ENCODE measurements around the gene SIGLEC5. TPM values are rescaled to one million over a fixed set of nuclear protein-coding genes. Genes with fewer than 3 reads are reported as not detected.
"Not testable (repeated sequence)": the region's sequence is repeated elsewhere in the genome, so short reads cannot be mapped to it uniquely, and the experiment has no call there.

The SIGLEC5 gene
- not detected for total RNA-seq

- intact Hi-C loops (cut with micrococcal nuclease); H3K36me3 Mint-ChIP-seq; H3K27ac Mint-ChIP-seq; H3K4me3 Mint-ChIP-seq; H3K4me1 Mint-ChIP-seq (ENCODE audit: low read depth); H3K9me3 Mint-ChIP-seq; DNase-seq: not testable (repeated sequence)
- peaks cover 15% of the 10 kb centered on the region for H3K27me3 Mint-ChIP-seq
- CTCF ChIA-PET = interaction anchor here (0.7 to 1.0 kb wide), 2 partner anchors 117 to 451 kb away, joined by 3 to 4 read pairs; no protein-coding TSS in a partner anchor
- POLR2A ChIA-PET = interaction anchor here (0.7 kb wide), 1 partner anchor 32 kb away, joined by 6 read pairs; no protein-coding TSS in a partner anchor
Measured at GRCh38 chr19:51630315-51630714, at the start of gene SIGLEC5. Gene SIGLEC5 (minus strand): TSS chr19:51630401. CDS start chr19:51630335, 66 bp downstream.

- CTCF ChIA-PET = interaction anchor here (0.6 to 5.8 kb wide), 6 partner anchors 15 to 329 kb away, joined by 3 to 40 read pairs (median 3); no protein-coding TSS in a partner anchor
- POLR2A ChIA-PET = interaction anchor here (1.5 kb wide), 1 partner anchor 27 kb away, joined by 4 read pairs; no protein-coding TSS in a partner anchor
- Mint-ChIP-seq H3K4me1 (ENCODE audit: low read depth) (peaks cover 9% of the 10 kb centered on the region), H3K27me3 (peaks cover 12% of the 10 kb centered on the region), H3K27ac (peak overlapping the region; percentile 73), H3K4me3 (no peak overlapping the region), H3K9me3 (peaks cover 10% of the 10 kb centered on the region), H3K36me3 (peaks cover 3% of the 10 kb centered on the region)
- intact Hi-C loops (cut with micrococcal nuclease) = no loop called here
- DNase-seq = peak; percentile 36
Measured at GRCh38 chr19:51676566-51677083, 46.4 kb upstream of the SIGLEC5 start.

- H3K4me1 Mint-ChIP-seq (ENCODE audit: low read depth); intact Hi-C loops (cut with micrococcal nuclease); H3K36me3 Mint-ChIP-seq; H3K4me3 Mint-ChIP-seq; H3K27ac Mint-ChIP-seq; DNase-seq; H3K9me3 Mint-ChIP-seq: not testable (repeated sequence)
- CTCF ChIA-PET = interaction anchor here (0.6 to 5.8 kb wide), 6 partner anchors 15 to 328 kb away, joined by 3 to 40 read pairs (median 3); no protein-coding TSS in a partner anchor
- POLR2A ChIA-PET = interaction anchor here (1.5 kb wide), 1 partner anchor 28 kb away, joined by 4 read pairs; no protein-coding TSS in a partner anchor
- H3K27me3 Mint-ChIP-seq = peaks cover 12% of the 10 kb centered on the region
Measured at GRCh38 chr19:51675911-51676565, 45.8 kb upstream of the SIGLEC5 start.

- no peak for DNase-seq
- POLR2A ChIA-PET = no interaction called here
- intact Hi-C loops (cut with micrococcal nuclease) = loop anchor here (2.0 to 10.0 kb wide), 2 partner anchors 21 to 107 kb away; no protein-coding TSS in a partner anchor
- peaks cover 17% of the 10 kb centered on the region for H3K27me3 Mint-ChIP-seq
- CTCF ChIA-PET = interaction anchor here (2.7 kb wide), 1 partner anchor 11 kb away, joined by 10 read pairs; no protein-coding TSS in a partner anchor
- no peak overlapping the region for H3K4me3 Mint-ChIP-seq
- peaks cover 12% of the 10 kb centered on the region for H3K4me1 Mint-ChIP-seq (ENCODE audit: low read depth)
- H3K36me3 Mint-ChIP-seq = no peaks in the 10 kb centered on the region
- H3K9me3 Mint-ChIP-seq = peaks cover 3% of the 10 kb centered on the region
- no peak overlapping the region for H3K27ac Mint-ChIP-seq
Measured at GRCh38 chr19:51668216-51668615, 38.0 kb upstream of the SIGLEC5 start.

- Mint-ChIP-seq H3K4me3 (no peak overlapping the region), H3K27me3 (peaks cover 21% of the 10 kb centered on the region), H3K9me3 (peaks cover 3% of the 10 kb centered on the region), H3K36me3 (no peaks in the 10 kb centered on the region), H3K4me1 (ENCODE audit: low read depth) (peaks cover 12% of the 10 kb centered on the region), H3K27ac (no peak overlapping the region)
- intact Hi-C loops (cut with micrococcal nuclease) = loop anchor here (10.0 kb wide), 1 partner anchor 110 kb away; no protein-coding TSS in a partner anchor
- POLR2A ChIA-PET = no interaction called here
- DNase-seq = no peak
- CTCF ChIA-PET = no interaction called here
Measured at GRCh38 chr19:51664997-51665396, 34.8 kb upstream of the SIGLEC5 start.

GRCh38 chr19:51664131-51664530 lies 33.9 kb upstream of the SIGLEC5 start:
- peaks cover 7% of the 10 kb centered on the region for H3K4me1 Mint-ChIP-seq (ENCODE audit: low read depth)
- ChIA-PET CTCF (interaction anchor here (1.4 kb wide), 1 partner anchor 243 kb away, joined by 3 read pairs; no protein-coding TSS in a partner anchor), POLR2A (no interaction called here)
- H3K36me3 Mint-ChIP-seq = no peaks in the 10 kb centered on the region
- intact Hi-C loops (cut with micrococcal nuclease) = loop anchor here (10.0 kb wide), 1 partner anchor 111 kb away; no protein-coding TSS in a partner anchor
- no peak overlapping the region for H3K27ac Mint-ChIP-seq
- peaks cover 21% of the 10 kb centered on the region for H3K27me3 Mint-ChIP-seq
- H3K4me3 Mint-ChIP-seq = no peak overlapping the region
- no peak for DNase-seq
- peaks cover 3% of the 10 kb centered on the region for H3K9me3 Mint-ChIP-seq

- CTCF ChIA-PET = interaction anchor here (1.4 kb wide), 1 partner anchor 242 kb away, joined by 3 read pairs; no protein-coding TSS in a partner anchor
- Mint-ChIP-seq H3K27ac (no peak overlapping the region), H3K27me3 (peaks cover 21% of the 10 kb centered on the region), H3K9me3 (peaks cover 3% of the 10 kb centered on the region), H3K36me3 (no peaks in the 10 kb centered on the region), H3K4me3 (no peak overlapping the region), H3K4me1 (ENCODE audit: low read depth) (peaks cover 4% of the 10 kb centered on the region)
- intact Hi-C loops (cut with micrococcal nuclease) = loop anchor here (10.0 kb wide), 1 partner anchor 111 kb away; no protein-coding TSS in a partner anchor
- POLR2A ChIA-PET = no interaction called here
- no peak for DNase-seq
Measured at GRCh38 chr19:51663650-51664049, 33.4 kb upstream of the SIGLEC5 start.

- intact Hi-C loops (cut with micrococcal nuclease) = loop anchor here (10.0 kb wide), 1 partner anchor 114 kb away; no protein-coding TSS in a partner anchor
- no peak overlapping the region for H3K27ac Mint-ChIP-seq
- peak; percentile 80 for DNase-seq
- ChIA-PET CTCF (interaction anchor here (0.5 to 6.0 kb wide), 32 partner anchors 9 to 1096 kb away, joined by 3 to 69 read pairs (median 4); partner anchors contain the start of genes NKG7 and SIGLEC10), POLR2A (no interaction called here)
- H3K9me3 Mint-ChIP-seq = peaks cover 3% of the 10 kb centered on the region
- peaks cover 5% of the 10 kb centered on the region for H3K4me1 Mint-ChIP-seq (ENCODE audit: low read depth)
- H3K36me3 Mint-ChIP-seq = no peaks in the 10 kb centered on the region
- peaks cover 15% of the 10 kb centered on the region for H3K27me3 Mint-ChIP-seq
- no peak overlapping the region for H3K4me3 Mint-ChIP-seq
Measured at GRCh38 chr19:51660975-51661600, 30.9 kb upstream of the SIGLEC5 start.

- peaks cover 14% of the 10 kb centered on the region for H3K27me3 Mint-ChIP-seq
- no peak overlapping the region for H3K27ac Mint-ChIP-seq
- POLR2A ChIA-PET = no interaction called here
- peaks cover 5% of the 10 kb centered on the region for H3K4me1 Mint-ChIP-seq (ENCODE audit: low read depth)
- intact Hi-C loops (cut with micrococcal nuclease) = loop anchor here (5.0 to 10.0 kb wide), 3 partner anchors 80 to 232 kb away; partner anchors contain the start of gene ZNF175
- no peaks in the 10 kb centered on the region for H3K9me3 Mint-ChIP-seq
- DNase-seq = no peak
- no peak overlapping the region for H3K4me3 Mint-ChIP-seq
- CTCF ChIA-PET = interaction anchor here (0.7 to 1.9 kb wide), 8 partner anchors 10 to 236 kb away, joined by 3 to 6 read pairs (median 3); no protein-coding TSS in a partner anchor
- H3K36me3 Mint-ChIP-seq = no peaks in the 10 kb centered on the region
Measured at GRCh38 chr19:51654783-51655182, 24.6 kb upstream of the SIGLEC5 start.

GRCh38 chr19:51653162-51653561 lies 23.0 kb upstream of the SIGLEC5 start:
- Mint-ChIP-seq H3K36me3 (no peaks in the 10 kb centered on the region), H3K4me3 (no peak overlapping the region), H3K27ac (no peak overlapping the region), H3K9me3 (no peaks in the 10 kb centered on the region), H3K27me3 (peaks cover 14% of the 10 kb centered on the region), H3K4me1 (ENCODE audit: low read depth) (peaks cover 5% of the 10 kb centered on the region)
- ChIA-PET POLR2A (no interaction called here), CTCF (interaction anchor here (0.9 to 2.0 kb wide), 2 partner anchors 8 to 138 kb away, joined by 4 to 7 read pairs; no protein-coding TSS in a partner anchor)
- DNase-seq = no peak
- intact Hi-C loops (cut with micrococcal nuclease) = loop anchor here (10.0 kb wide), 2 partner anchors 78 to 138 kb away; partner anchors contain the start of gene ZNF175

- H3K27ac Mint-ChIP-seq = no peak overlapping the region
- intact Hi-C loops (cut with micrococcal nuclease) = loop anchor here (10.0 kb wide), 2 partner anchors 77 to 137 kb away; partner anchors contain the start of gene ZNF175
- no peak for DNase-seq
- H3K4me3 Mint-ChIP-seq = no peak overlapping the region
- H3K4me1 Mint-ChIP-seq (ENCODE audit: low read depth) = peaks cover 5% of the 10 kb centered on the region
- ChIA-PET CTCF (interaction anchor here (1.0 to 2.0 kb wide), 4 partner anchors 9 to 1773 kb away, joined by 3 to 7 read pairs (median 4); no protein-coding TSS in a partner anchor), POLR2A (no interaction called here)
- peaks cover 14% of the 10 kb centered on the region for H3K27me3 Mint-ChIP-seq
- no peaks in the 10 kb centered on the region for H3K9me3 Mint-ChIP-seq
- no peaks in the 10 kb centered on the region for H3K36me3 Mint-ChIP-seq
Measured at GRCh38 chr19:51652266-51652665, 22.1 kb upstream of the SIGLEC5 start.

All from activated CD4-positive, alpha-beta memory T cell treated with anti-CD3 and anti-CD28 coated beads for 36 hours (primary cell).